Epidermal melanocyte (primary cell): ENCODE measurements around the gene MN1.

Source experiments
- DNase-seq: peaks from one replicate; pipeline ENCODE4 v3.0.0; 2011; ENCODE audit warnings: low spot score; ENCODE audit not compliant: insufficient read length

Gene MN1

DNA sequence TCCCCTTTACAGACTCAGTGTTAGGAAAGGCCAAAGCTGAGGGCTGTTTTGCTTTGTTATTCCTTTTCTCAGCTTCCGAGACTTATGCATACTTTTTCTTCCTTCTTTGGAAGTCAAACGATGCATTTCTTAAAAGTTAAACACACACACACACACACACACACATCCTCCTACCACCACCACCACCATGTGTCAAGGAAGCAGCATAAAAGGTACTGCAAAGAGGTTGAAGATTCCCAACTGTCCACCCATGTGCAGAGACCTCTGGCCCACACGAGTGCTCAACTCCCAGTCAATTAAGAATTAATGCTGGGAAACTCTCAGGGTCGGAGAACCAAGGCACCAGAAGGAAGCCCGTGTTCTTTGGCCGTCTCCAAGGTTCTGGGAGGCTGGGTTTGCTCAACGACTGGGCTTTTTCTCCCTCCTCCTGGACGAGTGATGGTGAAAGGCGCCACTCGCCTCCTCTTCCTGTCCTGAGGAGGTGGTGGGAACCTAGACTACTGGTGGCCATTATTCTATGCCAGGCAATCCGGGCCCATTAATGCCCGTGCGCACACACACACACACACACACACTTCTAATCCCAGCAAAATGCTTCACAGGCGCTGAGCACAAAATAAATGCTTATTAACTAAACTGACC, 15.1 kb downstream of the MN1 start:
- no peak for DNase-seq

- no peak for DNase-seq
These were observed 15.7 kb downstream of the MN1 start for GRCh38 chr22:27785831-27786230.

GRCh38 chr22:27784120-27784475, 17.5 kb downstream of the MN1 start:
- DNase-seq = no peak

GRCh38 chr22:27783436-27784119, 18.0 kb downstream of the MN1 start:
- no peak for DNase-seq

GRCh38 chr22:27782088-27782487, 19.5 kb downstream of the MN1 start:
- DNase-seq = no peak

GRCh38 chr22:27780161-27780575, 21.4 kb downstream of the MN1 start:
- no peak for DNase-seq

- no peak for DNase-seq
These were observed 21.9 kb downstream of the MN1 start for GRCh38 chr22:27779643-27780042.

- no peak for DNase-seq
These were observed 23.1 kb downstream of the MN1 start for GRCh38 chr22:27778294-27779090.

DNA sequence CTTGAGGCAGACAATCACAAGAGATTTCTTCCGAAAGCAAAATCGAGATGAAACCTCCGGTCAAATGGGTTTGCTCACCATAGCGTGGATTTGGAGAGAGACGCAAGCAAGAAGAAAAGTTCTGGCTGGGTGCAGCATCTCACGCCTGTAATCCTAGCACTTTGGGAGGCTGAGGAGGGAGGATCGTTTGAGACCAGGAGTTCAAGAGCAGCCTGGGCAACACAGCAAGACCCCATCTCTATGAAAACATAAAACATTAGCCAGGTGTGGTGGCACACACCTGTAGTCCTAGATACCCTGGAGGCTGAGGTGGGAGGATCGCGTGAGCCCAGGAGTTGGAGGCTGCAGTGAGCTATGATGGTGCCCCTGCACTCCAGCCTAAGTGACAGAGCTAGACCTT, 24.4 kb downstream of the MN1 start:
- no peak for DNase-seq

DNA sequence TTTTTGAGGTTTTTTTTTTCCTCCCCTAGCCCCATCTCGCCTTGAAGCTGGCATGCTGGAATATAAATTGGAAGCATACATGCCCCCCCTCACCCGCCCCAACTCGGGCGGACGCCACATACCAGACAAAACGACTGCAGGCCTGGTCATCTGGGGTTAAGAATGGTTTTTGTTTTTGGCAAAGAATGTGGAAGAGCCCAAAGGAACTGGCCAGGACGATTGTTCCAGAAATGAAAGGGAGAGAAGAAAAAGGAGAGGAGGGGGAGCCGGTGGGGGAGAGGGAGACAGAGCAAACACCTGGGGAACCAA, 25.0 kb downstream of the MN1 start:
- DNase-seq = no peak

- no peak for DNase-seq
These were observed 25.6 kb downstream of the MN1 start for GRCh38 chr22:27775758-27776649.

GRCh38 chr22:27775087-27775698, 26.4 kb downstream of the MN1 start:
- no peak for DNase-seq

GRCh38 chr22:27774200-27774599, 27.4 kb downstream of the MN1 start:
- DNase-seq = no peak

DNA sequence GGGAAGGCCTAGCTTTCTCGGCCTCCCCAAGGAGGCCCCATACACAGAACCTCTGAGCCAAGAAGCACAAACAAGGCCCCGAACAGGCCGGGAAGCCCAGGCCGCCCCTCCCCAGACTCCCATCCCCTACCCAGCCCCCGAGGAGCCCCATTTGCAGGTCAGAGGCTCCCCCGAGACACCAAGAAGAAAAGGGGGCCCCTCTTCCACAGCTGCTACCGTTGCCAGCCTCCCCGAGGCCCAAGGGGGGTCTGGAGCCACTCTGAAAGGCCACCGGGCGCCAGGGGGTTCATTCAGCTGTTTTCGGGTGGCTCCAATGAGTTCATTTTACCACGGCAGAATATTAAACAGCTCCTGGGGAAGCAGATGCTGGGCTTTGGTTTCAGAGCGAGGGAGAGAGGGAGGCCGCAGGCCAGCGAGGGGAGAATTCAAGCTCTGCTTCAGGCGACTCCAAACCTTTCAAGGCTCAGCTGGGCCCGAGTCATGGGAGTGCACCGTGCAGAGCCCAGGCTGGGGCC, 28.5 kb downstream of the MN1 start:
- no peak for DNase-seq

DNA sequence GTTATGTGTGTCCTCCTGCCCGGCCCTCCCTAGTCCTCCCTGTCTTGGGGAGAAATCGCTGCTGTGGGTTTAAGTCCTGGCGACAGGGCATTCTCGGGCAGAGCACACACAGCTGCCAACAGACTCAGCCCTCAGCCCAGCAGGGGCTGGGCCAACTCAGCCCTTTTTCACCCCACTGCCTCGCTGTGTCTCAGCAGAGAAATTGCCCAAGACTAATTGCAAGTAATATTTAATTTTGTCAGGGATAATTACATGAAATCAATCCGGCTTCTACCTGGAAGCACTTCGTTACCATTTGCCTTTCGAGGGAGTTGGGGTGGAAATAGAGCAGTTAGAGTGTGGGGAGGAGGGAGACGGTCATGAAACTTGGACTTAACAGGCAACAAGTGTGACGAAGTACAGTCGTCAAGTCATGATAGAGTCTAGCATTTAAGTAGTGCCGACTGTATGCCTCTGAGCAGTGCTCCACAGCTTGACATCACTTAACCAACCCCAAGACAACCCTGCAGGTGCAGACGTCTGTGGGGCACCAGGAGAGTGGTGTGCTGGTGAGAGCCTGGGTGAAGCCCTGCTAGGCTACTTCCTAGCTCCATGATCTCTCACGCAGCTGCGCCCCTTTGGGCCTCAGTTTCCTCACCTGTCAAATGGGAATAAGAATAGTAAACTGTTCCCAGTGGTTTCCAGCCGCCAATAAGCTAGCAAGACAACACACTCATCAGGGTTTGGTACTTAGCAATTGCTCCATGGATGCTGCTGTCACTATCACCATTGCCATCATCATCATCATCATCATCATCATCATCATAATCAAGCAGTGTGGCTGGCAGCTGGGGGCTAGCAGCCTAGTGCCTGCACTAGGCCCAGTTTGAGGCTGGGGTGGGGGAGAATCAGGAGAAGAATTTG, 29.2 kb downstream of the MN1 start:
- no peak for DNase-seq

- DNase-seq = no peak
These were observed 29.9 kb downstream of the MN1 start for GRCh38 chr22:27771637-27772036.

- DNase-seq = no peak
These were observed 32.5 kb downstream of the MN1 start for GRCh38 chr22:27769012-27769411.

- no peak for DNase-seq
These were observed 33.4 kb downstream of the MN1 start for GRCh38 chr22:27768027-27768653.

- no peak for DNase-seq
These were observed 34.9 kb downstream of the MN1 start for GRCh38 chr22:27766679-27767078.
